GM23248 (cell line): ENCODE data around the gene HBP1. TPM values are rescaled to one million over a fixed set of nuclear protein-coding genes. Genes with fewer than 3 reads are reported as not detected.

ENCODE experiments used
- DNase-seq: peaks from one replicate; pipeline ENCODE4 v3.0.0-alpha.2; 2015
- H2AFZ ChIP-seq: fragments of 200-600 bp; sonication (generic); 2 replicates; pipeline ENCODE4 v1.6.1; 2016; ENCODE audit warnings: antibody characterized with exemption
- H3F3A ChIP-seq: fragments of 200-600 bp; sonication (generic); 2 replicates; pipeline ENCODE4 v1.6.1; 2016; ENCODE audit warnings: mild to moderate bottlenecking, antibody characterized with exemption, mixed run types; ENCODE audit not compliant: insufficient read depth
- H3K27ac ChIP-seq: fragments of 200-600 bp; sonication (generic); 2 replicates; pipeline ENCODE4 v1.5.1; 2016; ENCODE audit warnings: mild to moderate bottlenecking
- H3K27me3 ChIP-seq: fragments of 200-600 bp; sonication (generic); replicated peaks from 2 replicates; pipeline ENCODE4 v1.6.1; 2016; ENCODE audit warnings: mild to moderate bottlenecking; ENCODE audit not compliant: insufficient read depth
- H3K36me3 ChIP-seq: fragments of 200-600 bp; sonication (generic); 2 replicates; pipeline ENCODE4 v1.6.1; 2016; ENCODE audit warnings: low read depth, mild to moderate bottlenecking
- H3K4me1 ChIP-seq: fragments of 200-600 bp; sonication (generic); 2 replicates; pipeline ENCODE4 v1.6.1; 2016; ENCODE audit warnings: mild to moderate bottlenecking; ENCODE audit not compliant: insufficient read depth
- H3K4me2 ChIP-seq: fragments of 200-600 bp; sonication (generic); one replicate; pipeline ENCODE4 v1.6.1; 2016; ENCODE audit warnings: mild to moderate bottlenecking; ENCODE audit not compliant: unreplicated experiment
- H3K4me3 ChIP-seq: fragments of 200-600 bp; sonication (generic); 2 replicates; pipeline ENCODE4 v1.5.1; 2016; ENCODE audit warnings: mild to moderate bottlenecking
- H3K79me2 ChIP-seq: fragments of 200-600 bp; sonication (generic); 2 replicates; pipeline ENCODE4 v1.6.1; 2016; ENCODE audit warnings: mild to moderate bottlenecking; ENCODE audit not compliant: insufficient read depth
- H3K9ac ChIP-seq: fragments of 200-600 bp; sonication (generic); 2 replicates; pipeline ENCODE4 v1.6.1; 2016; ENCODE audit warnings: mild to moderate bottlenecking
- H3K9me2 ChIP-seq: fragments of 200-600 bp; sonication (generic); 2 replicates; pipeline ENCODE4 v1.6.1; 2016; ENCODE audit warnings: mixed run types, mild to moderate bottlenecking, moderate library complexity; ENCODE audit not compliant: insufficient read depth
- H3K9me3 ChIP-seq: fragments of 200-600 bp; sonication (generic); one replicate; pipeline ENCODE4 v1.6.1; 2017; ENCODE audit warnings: low read depth
- H4K20me1 ChIP-seq: fragments of 200-600 bp; sonication (generic); 2 replicates; pipeline ENCODE4 v1.6.0; 2016; ENCODE audit not compliant: insufficient read depth
- EZH2 ChIP-seq: fragments of 200-600 bp; sonication (generic); IDR thresholded peaks from 2 replicates; pipeline ENCODE4 v1.6.1; 2018; ENCODE audit warnings: antibody characterized with exemption, mild to moderate bottlenecking; ENCODE audit not compliant: insufficient read depth, poor library complexity, severe bottlenecking
- EZH2phosphoT487 ChIP-seq: fragments of 200-600 bp; sonication (generic); IDR thresholded peaks from 2 replicates; pipeline ENCODE4 v1.6.1; 2018; ENCODE audit warnings: antibody characterized with exemption, moderate library complexity, mild to moderate bottlenecking, low read depth; ENCODE audit not compliant: insufficient read depth
- WGBS, 2 experiments: methylation state at CpG; one replicate each; pipeline ENCODE4 v1.1.6; 2015 to 2017; ENCODE audit warnings: low lambda C conversion rate in 2 of 2, low coverage in 1 of 2; ENCODE audit errors: missing lambda C conversion rate in 2 of 2; 5-methylcytosine and 5-hydroxymethylcytosine counted together
- in situ Hi-C: fragments of 300-500 bp; cut with MboI; formaldehyde crosslinking; loops from 2 replicates; pipeline ENCODE4 v1.15.0; 2020
- polyA plus RNA-seq: library from polyadenylated mRNA; unstranded; fragments of >200 nt; fragmentation: Nextera tagmentation; extraction: Ambion mirVana; gene quantifications from 2 replicates; pipeline ENCODE4 v1.2.1, GENCODE V29; 2016
- total RNA-seq: library from RNA; depleted of rRNA; stranded (reverse); fragments of >200 nt; shearing (Covaris generic); gene quantifications from 2 replicates; pipeline ENCODE4 v1.2.3, GENCODE V29; 2014

The HBP1 gene
- total and polyA plus RNA-seq, 2 experiments from 2014 or later = 75.6 to 87.5 TPM

DNA sequence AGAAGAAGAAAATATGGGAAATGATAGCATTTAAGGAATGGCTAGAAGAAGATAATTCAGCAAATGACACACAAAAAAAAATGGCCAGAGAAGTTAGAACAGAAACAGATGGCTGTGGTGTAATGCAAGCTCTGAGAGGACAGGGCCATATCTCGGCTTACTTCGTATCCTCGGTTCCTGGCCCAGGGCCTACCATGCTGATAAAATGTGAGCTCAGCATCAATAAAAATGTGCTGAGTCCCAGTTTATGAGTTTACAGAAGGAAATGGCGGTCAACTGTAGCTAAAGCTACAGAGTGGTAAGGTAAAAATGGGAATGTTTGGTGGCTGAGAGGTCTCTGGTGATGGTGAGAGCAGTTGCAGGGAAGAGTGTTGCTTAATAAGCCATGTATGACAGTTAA lies 40.8 kb downstream of the HBP1 start:
- H3K36me3 ChIP-seq = peaks cover 4% of the 10 kb centered on the region; the same call in 1 of the 2 replicates
- peaks cover 10% of the 10 kb centered on the region for H3K4me1 ChIP-seq
- no peak overlapping the region for H3K4me2 ChIP-seq
- no peak overlapping the region for H2AFZ ChIP-seq
- no peak overlapping the region for H3K9ac ChIP-seq
- no peak for TF ChIP-seq EZH2
- TF ChIP-seq EZH2phosphoT487 = no peak
- no peak overlapping the region for H3K4me3 ChIP-seq
- no peaks in the 10 kb centered on the region for H3K27me3 ChIP-seq
- no peaks in the 10 kb centered on the region for H3K9me3 ChIP-seq
- in situ Hi-C loops = no loop called here
- peaks cover 13% of the 10 kb centered on the region; the same call in 1 of the 2 replicates for H3F3A ChIP-seq
- H3K27ac ChIP-seq = no peak overlapping the region
- DNase-seq = no peak
- no peaks in the 10 kb centered on the region for H4K20me1 ChIP-seq
- no peaks in the 10 kb centered on the region for H3K79me2 ChIP-seq
- H3K9me2 ChIP-seq = no peaks in the 10 kb centered on the region
- WGBS, 2 experiments = 96% methylated on average over 4 of the region's 4 CpGs

DNA sequence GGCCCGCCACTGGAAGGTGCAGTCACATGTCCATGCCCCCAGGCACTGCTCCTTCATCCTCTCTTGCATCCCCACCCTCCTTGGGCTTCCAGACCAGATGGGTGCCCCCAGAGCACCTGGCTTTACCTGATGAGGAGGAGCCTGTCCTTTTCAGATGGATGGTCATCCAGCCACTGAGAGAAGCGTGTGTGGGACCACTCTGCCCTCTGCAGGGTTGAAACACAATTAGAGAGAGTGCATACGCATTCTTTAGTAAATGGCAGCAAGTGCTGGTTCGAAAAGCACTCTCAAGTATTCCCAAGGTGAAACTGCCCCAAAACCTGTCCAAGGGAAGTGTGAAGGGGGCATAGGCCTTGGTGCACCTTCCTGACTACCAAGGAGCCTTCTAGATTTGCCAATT lies 41.6 kb downstream of the HBP1 start:
- H3K36me3 ChIP-seq = peaks cover 4% of the 10 kb centered on the region; the same call in 1 of the 2 replicates
- H3K4me1 ChIP-seq = peaks cover 10% of the 10 kb centered on the region
- no peaks in the 10 kb centered on the region for H3K9me2 ChIP-seq
- H3K4me2 ChIP-seq = no peak overlapping the region
- no peaks in the 10 kb centered on the region for H4K20me1 ChIP-seq
- peaks cover 13% of the 10 kb centered on the region; the same call in 1 of the 2 replicates for H3F3A ChIP-seq
- H3K27ac ChIP-seq = no peak overlapping the region
- no peaks in the 10 kb centered on the region for H3K9me3 ChIP-seq
- TF ChIP-seq EZH2phosphoT487 = no peak
- TF ChIP-seq EZH2 = no peak
- 94 to 100% methylated on average over 4 of the region's 4 CpGs for WGBS, 2 experiments
- in situ Hi-C loops = no loop called here
- no peak overlapping the region for H3K9ac ChIP-seq
- H3K4me3 ChIP-seq = no peak overlapping the region
- H3K27me3 ChIP-seq = no peaks in the 10 kb centered on the region
- DNase-seq = no peak
- no peaks in the 10 kb centered on the region for H3K79me2 ChIP-seq
- no peak overlapping the region for H2AFZ ChIP-seq

DNA sequence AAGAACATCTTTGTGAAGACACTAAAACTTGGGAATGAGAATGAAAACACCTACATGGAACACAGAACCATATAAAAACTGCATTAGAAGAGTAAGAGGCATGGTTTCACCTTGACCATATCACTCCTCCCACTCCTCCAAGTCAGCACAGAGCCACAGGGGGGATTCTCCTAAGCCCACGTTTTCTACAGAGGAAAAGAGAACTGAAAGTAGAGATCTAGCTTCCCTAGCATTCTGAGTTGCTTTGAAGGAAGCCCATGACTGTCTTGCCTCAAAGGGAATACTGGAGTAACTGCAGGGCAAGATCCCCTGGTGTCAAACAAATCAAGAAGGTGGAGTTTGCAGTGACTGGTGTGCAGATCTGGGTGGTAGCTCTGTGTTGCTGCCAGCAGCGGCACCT lies 43.9 kb downstream of the HBP1 start:
- no peak overlapping the region for H3K9ac ChIP-seq
- H4K20me1 ChIP-seq = no peaks in the 10 kb centered on the region
- H3F3A ChIP-seq = peaks cover 4% of the 10 kb centered on the region; the same call in 1 of the 2 replicates
- peaks cover 7% of the 10 kb centered on the region for H3K4me1 ChIP-seq
- no peaks in the 10 kb centered on the region for H3K36me3 ChIP-seq
- no peaks in the 10 kb centered on the region for H3K9me2 ChIP-seq
- H3K9me3 ChIP-seq = no peaks in the 10 kb centered on the region
- H3K4me3 ChIP-seq = no peak overlapping the region
- H2AFZ ChIP-seq = no peak overlapping the region
- H3K4me2 ChIP-seq = no peak overlapping the region
- H3K27ac ChIP-seq = no peak overlapping the region
- H3K27me3 ChIP-seq = no peaks in the 10 kb centered on the region
- 62 to 64% methylated on average over 2 of the region's 2 CpGs for WGBS, 2 experiments
- in situ Hi-C loops = no loop called here
- no peak for DNase-seq
- TF ChIP-seq EZH2phosphoT487 (no peak), EZH2 (no peak)
- H3K79me2 ChIP-seq = no peaks in the 10 kb centered on the region

DNA sequence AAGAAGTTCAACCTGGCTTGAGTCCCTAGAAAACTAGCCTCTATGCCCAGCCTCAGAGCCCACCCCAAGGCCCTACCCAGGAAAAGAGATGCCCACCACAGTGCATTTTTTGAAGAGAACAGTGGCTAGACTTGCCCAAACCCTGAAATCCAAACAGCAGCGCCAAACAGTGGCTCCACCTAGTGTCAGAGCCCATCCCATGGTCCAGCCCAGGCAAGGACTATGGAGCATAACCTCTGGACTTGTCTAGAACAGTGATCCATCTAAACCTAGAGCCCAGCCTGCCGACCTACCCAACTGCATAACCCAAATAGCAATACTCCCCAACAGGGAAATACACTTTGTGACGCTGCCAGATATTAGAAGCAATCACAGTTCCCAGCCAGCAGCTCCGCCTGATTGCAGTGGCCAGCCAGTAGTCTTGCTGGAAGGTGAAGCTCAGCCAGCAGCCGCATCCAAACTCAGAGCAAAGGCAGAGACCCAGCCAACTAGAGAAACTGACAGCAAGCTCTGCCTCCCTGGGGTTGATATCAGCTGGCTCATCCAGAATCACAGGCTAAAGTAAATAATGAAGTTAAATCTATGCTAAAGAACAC lies 44.5 kb downstream of the HBP1 start:
- Histone ChIP-seq H3K9ac (no peak overlapping the region), H3K4me2 (no peak overlapping the region), H3K27ac (no peak overlapping the region), H2AFZ (no peak overlapping the region), H3F3A (no peaks in the 10 kb centered on the region), H3K9me2 (no peaks in the 10 kb centered on the region), H3K4me3 (no peak overlapping the region), H3K9me3 (no peaks in the 10 kb centered on the region), H3K79me2 (no peaks in the 10 kb centered on the region), H4K20me1 (no peaks in the 10 kb centered on the region), H3K4me1 (peaks cover under 1% of the 10 kb centered on the region; the same call in 1 of the 2 replicates), H3K36me3 (no peaks in the 10 kb centered on the region), H3K27me3 (no peaks in the 10 kb centered on the region)
- in situ Hi-C loops = no loop called here
- WGBS, 2 experiments = 75 to 80% methylated on average over 5 of the region's 5 CpGs
- TF ChIP-seq EZH2phosphoT487 = no peak
- TF ChIP-seq EZH2 = no peak
- DNase-seq = no peak

DNA sequence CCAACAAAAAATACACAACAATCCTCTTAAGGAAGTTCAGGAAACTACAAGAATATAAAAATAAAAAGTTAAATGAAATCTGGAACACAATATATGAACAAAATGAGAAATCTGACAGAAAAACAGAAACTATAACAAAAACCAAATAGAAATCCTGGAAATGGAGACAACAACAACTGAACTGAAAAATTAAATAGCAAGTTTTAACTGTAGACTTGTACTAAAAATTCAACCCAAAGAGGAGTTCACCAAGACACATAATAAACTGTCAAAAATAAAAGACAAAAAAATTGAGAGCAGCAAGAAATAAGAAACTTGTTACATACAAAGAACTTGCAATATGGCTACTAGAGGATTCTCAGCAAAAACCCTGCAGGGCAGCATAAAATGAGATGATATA lies 45.1 kb downstream of the HBP1 start:
- H3K79me2 ChIP-seq = no peaks in the 10 kb centered on the region
- H3K36me3 ChIP-seq = no peaks in the 10 kb centered on the region
- H2AFZ ChIP-seq = no peak overlapping the region
- no peaks in the 10 kb centered on the region for H3K9me2 ChIP-seq
- DNase-seq = no peak
- H3K9ac ChIP-seq = no peak overlapping the region
- H3K4me3 ChIP-seq = no peak overlapping the region
- H3K4me2 ChIP-seq = no peak overlapping the region
- in situ Hi-C loops = no loop called here
- H3K27ac ChIP-seq = no peak overlapping the region
- H3K9me3 ChIP-seq = no peaks in the 10 kb centered on the region
- no peaks in the 10 kb centered on the region for H3F3A ChIP-seq
- no peaks in the 10 kb centered on the region for H3K4me1 ChIP-seq
- H3K27me3 ChIP-seq = no peaks in the 10 kb centered on the region
- no peak for TF ChIP-seq EZH2phosphoT487
- no peak for TF ChIP-seq EZH2
- H4K20me1 ChIP-seq = no peaks in the 10 kb centered on the region
